Suprapubic skin (tissue), 4 donors: ENCODE results near the gene TUT1.

ENCODE experiments used
- EP300 ChIP-seq: sonication (generic); formaldehyde crosslinking; IDR thresholded peaks from one replicate; pipeline ENCODE4 v1.6.1; 2017; ENCODE audit warnings: antibody characterized with exemption
- POLR2A ChIP-seq, 2 donors: fragments of 450-650 bp; IDR thresholded peaks; one replicate each; pipeline ENCODE4 v1.6.1; 2017; ENCODE audit warnings: antibody characterized with exemption in 2 of 2, mild to moderate bottlenecking in 2 of 2, moderate library complexity in 2 of 2
- POLR2AphosphoS5 ChIP-seq, 3 donors: sonication (generic); formaldehyde crosslinking; IDR thresholded peaks; one replicate each; pipeline ENCODE4 v1.6.1; 2017; ENCODE audit warnings: antibody characterized with exemption in 3 of 3
- TF ChIP-seq, protein P1 (sequence below), 2 donors: fragments of 200-600 bp in 1 of 2; fragments of 450-650 bp in 1 of 2; sonication (generic) in 1 of 2; IDR thresholded peaks; one replicate each; pipeline ENCODE4 v1.5.1; 2016 to 2019; ENCODE audit warnings: antibody characterized with exemption in 2 of 2, mild to moderate bottlenecking in 1 of 2, moderate library complexity in 1 of 2

DNA sequence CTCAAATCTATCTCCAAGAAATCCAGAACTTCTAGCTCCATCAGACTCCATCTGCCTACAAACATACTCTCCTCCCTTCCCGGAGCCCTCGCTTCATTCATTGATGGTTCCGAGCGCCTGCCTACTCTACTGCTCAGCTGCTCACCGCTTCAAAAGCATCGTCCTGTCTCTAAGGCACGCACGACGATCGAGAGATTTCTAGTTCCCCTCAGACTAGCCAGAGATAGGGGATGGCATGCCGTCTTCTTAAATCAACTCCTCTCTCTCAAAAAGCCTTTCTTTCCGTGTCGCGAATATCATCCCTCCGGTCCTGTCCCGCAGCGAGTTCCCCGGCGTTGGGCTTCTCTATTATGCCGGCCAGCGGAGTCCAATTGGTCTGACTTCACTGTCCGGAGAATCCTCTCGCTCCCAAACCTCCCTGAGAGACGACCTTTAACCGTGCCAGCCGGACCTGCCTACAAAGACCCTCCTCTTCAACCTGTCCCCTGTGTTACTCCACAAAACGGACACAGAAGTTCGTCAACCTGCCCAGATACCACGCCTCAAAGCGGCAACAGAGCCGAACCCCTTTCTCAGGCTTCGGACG lies 18.2 kb downstream of the TUT1 start:
- TF ChIP-seq, protein P1, sequence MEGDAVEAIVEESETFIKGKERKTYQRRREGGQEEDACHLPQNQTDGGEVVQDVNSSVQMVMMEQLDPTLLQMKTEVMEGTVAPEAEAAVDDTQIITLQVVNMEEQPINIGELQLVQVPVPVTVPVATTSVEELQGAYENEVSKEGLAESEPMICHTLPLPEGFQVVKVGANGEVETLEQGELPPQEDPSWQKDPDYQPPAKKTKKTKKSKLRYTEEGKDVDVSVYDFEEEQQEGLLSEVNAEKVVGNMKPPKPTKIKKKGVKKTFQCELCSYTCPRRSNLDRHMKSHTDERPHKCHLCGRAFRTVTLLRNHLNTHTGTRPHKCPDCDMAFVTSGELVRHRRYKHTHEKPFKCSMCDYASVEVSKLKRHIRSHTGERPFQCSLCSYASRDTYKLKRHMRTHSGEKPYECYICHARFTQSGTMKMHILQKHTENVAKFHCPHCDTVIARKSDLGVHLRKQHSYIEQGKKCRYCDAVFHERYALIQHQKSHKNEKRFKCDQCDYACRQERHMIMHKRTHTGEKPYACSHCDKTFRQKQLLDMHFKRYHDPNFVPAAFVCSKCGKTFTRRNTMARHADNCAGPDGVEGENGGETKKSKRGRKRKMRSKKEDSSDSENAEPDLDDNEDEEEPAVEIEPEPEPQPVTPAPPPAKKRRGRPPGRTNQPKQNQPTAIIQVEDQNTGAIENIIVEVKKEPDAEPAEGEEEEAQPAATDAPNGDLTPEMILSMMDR (IDR thresholded peaks at IDR 0.05) = no peak
- TF ChIP-seq POLR2A (IDR thresholded peaks at IDR 0.05) = no peak
- no peak for TF ChIP-seq EP300
- no peak for TF ChIP-seq POLR2AphosphoS5 (IDR thresholded peaks at IDR 0.05)
